Measurements from ENCODE around the gene ERC2.

DNA sequence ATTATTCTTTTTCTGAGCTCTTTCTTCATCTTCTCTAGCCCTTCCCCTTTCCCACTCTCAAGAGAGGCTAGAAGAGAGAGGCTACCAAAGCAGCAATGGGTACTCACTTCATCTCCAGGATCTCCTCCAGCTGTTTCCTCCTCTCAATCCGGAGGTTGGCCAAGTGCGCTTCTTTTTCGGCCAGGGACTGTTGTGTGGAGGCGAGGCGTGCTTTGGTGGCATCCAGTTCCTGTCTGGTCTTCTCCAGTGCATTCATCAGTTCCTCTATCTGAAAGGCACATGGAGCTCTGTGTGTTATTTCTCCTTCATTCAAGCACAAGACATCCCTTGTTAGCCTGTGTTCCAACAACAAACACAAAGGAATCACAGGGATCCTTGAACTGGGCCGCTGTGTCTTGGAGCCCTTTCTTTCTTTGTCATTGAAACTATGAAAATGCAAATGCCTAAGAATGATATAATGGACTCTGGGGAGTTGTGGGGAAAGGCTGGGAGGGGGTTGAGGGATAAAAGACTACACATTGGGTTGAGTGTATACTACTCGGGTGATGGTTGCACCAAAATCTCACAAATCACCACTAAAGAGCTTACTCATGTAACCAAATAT lies 579.9 kb downstream of the ERC2 start:
- TF ChIP-seq, protein P1, sequence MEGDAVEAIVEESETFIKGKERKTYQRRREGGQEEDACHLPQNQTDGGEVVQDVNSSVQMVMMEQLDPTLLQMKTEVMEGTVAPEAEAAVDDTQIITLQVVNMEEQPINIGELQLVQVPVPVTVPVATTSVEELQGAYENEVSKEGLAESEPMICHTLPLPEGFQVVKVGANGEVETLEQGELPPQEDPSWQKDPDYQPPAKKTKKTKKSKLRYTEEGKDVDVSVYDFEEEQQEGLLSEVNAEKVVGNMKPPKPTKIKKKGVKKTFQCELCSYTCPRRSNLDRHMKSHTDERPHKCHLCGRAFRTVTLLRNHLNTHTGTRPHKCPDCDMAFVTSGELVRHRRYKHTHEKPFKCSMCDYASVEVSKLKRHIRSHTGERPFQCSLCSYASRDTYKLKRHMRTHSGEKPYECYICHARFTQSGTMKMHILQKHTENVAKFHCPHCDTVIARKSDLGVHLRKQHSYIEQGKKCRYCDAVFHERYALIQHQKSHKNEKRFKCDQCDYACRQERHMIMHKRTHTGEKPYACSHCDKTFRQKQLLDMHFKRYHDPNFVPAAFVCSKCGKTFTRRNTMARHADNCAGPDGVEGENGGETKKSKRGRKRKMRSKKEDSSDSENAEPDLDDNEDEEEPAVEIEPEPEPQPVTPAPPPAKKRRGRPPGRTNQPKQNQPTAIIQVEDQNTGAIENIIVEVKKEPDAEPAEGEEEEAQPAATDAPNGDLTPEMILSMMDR (IDR thresholded peaks at IDR 0.05), result no peak
- TF ChIP-seq POLR2A (IDR thresholded peaks at IDR 0.05), result no peak
